ENCODE results near the gene IL17RE. TPM values are rescaled to one million over a fixed set of nuclear protein-coding genes. Genes with fewer than 3 reads are reported as not detected.

IL17RE gene
- total and polyA plus RNA-seq, 9 of the 15 experiments (the other 6 are each of a cell fraction or from before 2014, with no cell fraction given) = 0.32 to 1.9 (median 0.51) TPM; not detected in 4

GRCh38 chr3:9951962-9952805 is 49.5 kb downstream of the IL17RE start, which contains the start of gene PRRT3 (continued):
- TF ChIP-seq NRF1 (conservative IDR thresholded peaks at IDR 0.05 in 1 of 2, IDR thresholded peaks at IDR 0.05 in 1 of 2) = peak; percentile 76 to 79
- TF ChIP-seq PCBP1 (IDR thresholded peaks at IDR 0.05; ENCODE audit: low read depth, low read length, poor library complexity, severe bottlenecking) = peak; percentile 67
- no peak for TF ChIP-seq TSHZ1 (CRISPR knock-in tag; IDR thresholded peaks at IDR 0.05)
- peak; percentile 56; the same call in 1 of the 2 replicates for TF ChIP-seq TFAP4 (CRISPR knock-in tag; IDR thresholded peaks at IDR 0.05; ENCODE audit: borderline replicate concordance)
- peak; percentile 35; the same call in 1 of the 2 replicates for TF ChIP-seq NBN (IDR thresholded peaks at IDR 0.05; ENCODE audit: low read depth)
- TF ChIP-seq ZMIZ1 (IDR thresholded peaks at IDR 0.05; ENCODE audit: low read depth in 2 of 2, low read length in 2 of 2) = peak in 1 of 2 experiments; percentile 86; a peak in 2 of 4 replicates
- TF ChIP-seq SNAPC5 (CRISPR knock-in tag; IDR thresholded peaks at IDR 0.05) = no peak
- peak; percentile 3 for TF ChIP-seq ZNF146 (CRISPR knock-in tag; IDR thresholded peaks at IDR 0.05; ENCODE audit: unreplicated experiment)
- TF ChIP-seq CBFB (CRISPR knock-in tag; IDR thresholded peaks at IDR 0.05) = no peak
- no peak for TF ChIP-seq ZNF695 (CRISPR knock-in tag; IDR thresholded peaks at IDR 0.05)
- TF ChIP-seq ELK1 (CRISPR knock-in tag; IDR thresholded peaks at IDR 0.05) = 0 out of 2 replicates have a peak, but pooled peaks have one; percentile 36
- no peak for TF ChIP-seq ESRRB (CRISPR knock-in tag; IDR thresholded peaks at IDR 0.05; ENCODE audit: borderline replicate concordance)
- TF ChIP-seq DPF2 (IDR thresholded peaks at IDR 0.05) = 0 out of 2 replicates have a peak, but pooled peaks have one; percentile 27
- TF ChIP-seq MBD2 (IDR thresholded peaks at IDR 0.05; ENCODE audit: borderline replicate concordance, low read depth) = no peak
- no peak for TF ChIP-seq ZNF324 (CRISPR knock-in tag; IDR thresholded peaks at IDR 0.05)
- no peak for TF ChIP-seq MAFF (IDR thresholded peaks at IDR 0.05; ENCODE audit: low read length)

Data from K562 (cell line).